Measurements from ENCODE around the gene MAP3K2.

Gene MAP3K2

DNA sequence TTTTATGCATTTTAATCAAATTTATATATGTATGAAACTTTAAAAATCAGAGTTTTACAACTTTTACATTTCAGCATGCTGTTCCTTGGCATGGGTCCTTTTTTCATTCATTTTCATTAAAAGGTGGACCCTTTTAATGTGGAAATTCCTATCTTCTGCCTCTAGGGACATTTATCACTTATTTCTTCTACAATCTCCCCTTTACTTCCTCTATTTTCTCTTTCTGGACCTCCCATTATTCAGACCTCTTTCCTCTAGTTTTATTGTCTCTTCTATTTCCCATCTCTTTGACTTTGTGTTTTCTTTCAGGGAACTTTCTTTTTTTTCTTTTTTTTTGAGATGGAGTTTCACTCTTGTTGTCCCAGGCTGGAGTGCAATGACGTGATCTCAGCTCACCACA is 36.1 kb upstream of the MAP3K2 start:
- no peak overlapping the region for H3K27ac ChIP-seq
- TF ChIP-seq, protein P1, sequence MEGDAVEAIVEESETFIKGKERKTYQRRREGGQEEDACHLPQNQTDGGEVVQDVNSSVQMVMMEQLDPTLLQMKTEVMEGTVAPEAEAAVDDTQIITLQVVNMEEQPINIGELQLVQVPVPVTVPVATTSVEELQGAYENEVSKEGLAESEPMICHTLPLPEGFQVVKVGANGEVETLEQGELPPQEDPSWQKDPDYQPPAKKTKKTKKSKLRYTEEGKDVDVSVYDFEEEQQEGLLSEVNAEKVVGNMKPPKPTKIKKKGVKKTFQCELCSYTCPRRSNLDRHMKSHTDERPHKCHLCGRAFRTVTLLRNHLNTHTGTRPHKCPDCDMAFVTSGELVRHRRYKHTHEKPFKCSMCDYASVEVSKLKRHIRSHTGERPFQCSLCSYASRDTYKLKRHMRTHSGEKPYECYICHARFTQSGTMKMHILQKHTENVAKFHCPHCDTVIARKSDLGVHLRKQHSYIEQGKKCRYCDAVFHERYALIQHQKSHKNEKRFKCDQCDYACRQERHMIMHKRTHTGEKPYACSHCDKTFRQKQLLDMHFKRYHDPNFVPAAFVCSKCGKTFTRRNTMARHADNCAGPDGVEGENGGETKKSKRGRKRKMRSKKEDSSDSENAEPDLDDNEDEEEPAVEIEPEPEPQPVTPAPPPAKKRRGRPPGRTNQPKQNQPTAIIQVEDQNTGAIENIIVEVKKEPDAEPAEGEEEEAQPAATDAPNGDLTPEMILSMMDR (conservative IDR thresholded peaks at IDR 0.05) = no peak
- TF ChIP-seq ZFX (IDR thresholded peaks at IDR 0.05) = no peak

DNA sequence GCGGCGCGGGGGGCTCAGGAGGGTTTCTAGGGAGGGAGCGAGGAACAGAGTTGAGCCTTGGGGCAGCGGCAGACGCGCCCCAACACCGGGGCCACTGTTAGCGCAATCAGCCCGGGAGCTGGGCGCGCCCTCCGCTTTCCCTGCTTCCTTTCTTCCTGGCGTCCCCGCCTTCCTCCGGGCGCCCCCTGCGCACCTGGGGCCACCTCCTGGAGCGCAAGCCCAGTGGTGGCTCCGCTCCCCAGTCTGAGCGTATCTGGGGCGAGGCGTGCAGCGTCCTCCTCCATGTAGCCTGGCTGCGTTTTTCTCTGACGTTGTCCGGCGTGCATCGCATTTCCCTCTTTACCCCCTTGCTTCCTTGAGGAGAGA is 35.7 kb upstream of the MAP3K2 start:
- H3K27ac ChIP-seq = no peak overlapping the region
- no peak for TF ChIP-seq ZFX (IDR thresholded peaks at IDR 0.05)
- TF ChIP-seq, protein P1 (conservative IDR thresholded peaks at IDR 0.05) = no peak

DNA sequence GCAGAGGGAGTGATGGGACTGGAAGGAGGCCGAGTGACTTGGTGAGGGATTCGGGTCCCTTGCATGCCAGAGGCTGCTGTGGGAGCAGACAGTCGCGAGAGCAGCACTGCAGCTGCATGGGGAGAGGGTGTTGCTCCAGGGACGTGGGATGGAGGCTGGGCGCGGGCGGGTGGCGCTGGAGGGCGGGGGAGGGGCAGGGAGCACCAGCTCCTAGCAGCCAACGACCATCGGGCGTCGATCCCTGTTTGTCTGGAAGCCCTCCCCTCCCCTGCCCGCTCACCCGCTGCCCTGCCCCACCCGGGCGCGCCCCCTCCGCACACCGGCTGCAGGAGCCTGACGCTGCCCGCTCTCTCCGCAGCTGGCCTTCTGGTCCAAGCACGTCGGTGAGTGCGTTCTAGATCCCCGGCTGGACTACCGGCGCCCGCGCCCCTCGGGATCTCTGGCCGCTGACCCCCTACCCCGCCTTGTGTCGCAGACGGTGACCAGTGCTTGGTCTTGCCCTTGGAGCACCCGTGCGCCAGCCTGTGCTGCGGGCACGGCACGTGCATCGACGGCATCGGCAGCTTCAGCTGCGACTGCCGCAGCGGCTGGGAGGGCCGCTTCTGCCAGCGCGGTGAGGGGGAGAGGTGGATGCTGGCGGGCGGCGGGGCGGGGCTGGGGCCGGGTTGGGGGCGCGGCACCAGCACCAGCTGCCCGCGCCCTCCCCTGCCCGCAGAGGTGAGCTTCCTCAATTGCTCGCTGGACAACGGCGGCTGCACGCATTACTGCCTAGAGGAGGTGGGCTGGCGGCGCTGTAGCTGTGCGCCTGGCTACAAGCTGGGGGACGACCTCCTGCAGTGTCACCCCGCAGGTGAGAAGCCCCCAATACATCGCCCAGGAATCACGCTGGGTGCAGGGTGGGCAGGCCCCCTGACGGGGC is 35.0 kb upstream of the MAP3K2 start:
- no peak for TF ChIP-seq ZFX (IDR thresholded peaks at IDR 0.05)
- TF ChIP-seq, protein P1 (conservative IDR thresholded peaks at IDR 0.05) = no peak
- H3K27ac ChIP-seq = no peak overlapping the region

DNA sequence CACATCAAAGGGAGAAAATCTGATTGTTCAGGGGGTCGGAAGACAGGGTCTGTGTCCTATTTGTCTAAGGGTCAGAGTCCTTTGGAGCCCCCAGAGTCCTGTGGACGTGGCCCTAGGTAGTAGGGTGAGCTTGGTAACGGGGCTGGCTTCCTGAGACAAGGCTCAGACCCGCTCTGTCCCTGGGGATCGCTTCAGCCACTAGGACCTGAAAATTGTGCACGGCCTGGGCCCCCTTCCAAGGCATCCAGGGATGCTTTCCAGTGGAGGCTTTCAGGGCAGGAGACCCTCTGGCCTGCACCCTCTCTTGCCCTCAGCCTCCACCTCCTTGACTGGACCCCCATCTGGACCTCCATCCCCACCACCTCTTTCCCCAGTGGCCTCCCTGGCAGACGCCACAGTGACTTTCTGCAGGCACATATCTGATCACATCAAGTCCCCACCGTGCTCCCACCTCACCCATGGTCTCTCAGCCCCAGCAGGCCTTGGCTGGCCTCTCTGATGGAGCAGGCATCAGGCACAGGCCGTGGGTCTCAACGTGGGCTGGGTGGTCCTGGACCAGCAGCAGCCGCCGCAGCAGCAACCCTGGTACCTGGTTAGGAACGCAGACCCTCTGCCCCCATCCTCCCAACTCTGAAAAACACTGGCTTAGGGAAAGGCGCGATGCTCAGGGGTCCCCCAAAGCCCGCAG is 34.2 kb upstream of the MAP3K2 start:
- no peak overlapping the region for H3K27ac ChIP-seq
- TF ChIP-seq ZFX (IDR thresholded peaks at IDR 0.05) = no peak
- TF ChIP-seq, protein P1 (conservative IDR thresholded peaks at IDR 0.05) = no peak

DNA sequence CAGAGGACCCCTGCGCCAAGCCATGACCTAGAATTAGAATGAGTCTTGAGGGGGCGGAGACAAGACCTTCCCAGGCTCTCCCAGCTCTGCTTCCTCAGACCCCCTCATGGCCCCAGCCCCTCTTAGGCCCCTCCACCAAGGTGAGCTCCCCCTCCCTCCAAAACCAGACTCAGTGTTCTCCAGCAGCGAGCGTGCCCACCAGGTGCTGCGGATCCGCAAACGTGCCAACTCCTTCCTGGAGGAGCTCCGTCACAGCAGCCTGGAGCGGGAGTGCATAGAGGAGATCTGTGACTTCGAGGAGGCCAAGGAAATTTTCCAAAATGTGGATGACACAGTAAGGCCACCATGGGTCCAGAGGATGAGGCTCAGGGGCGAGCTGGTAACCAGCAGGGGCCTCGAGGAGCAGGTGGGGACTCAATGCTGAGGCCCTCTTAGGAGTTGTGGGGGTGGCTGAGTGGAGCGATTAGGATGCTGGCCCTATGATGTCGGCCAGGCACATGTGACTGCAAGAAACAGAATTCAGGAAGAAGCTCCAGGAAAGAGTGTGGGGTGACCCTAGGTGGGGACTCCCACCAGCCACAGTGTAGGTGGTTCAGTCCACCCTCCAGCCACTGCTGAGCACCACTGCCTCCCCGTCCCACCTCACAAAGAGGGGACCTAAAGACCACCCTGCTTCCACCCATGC is 33.5 kb upstream of the MAP3K2 start:
- no peak for TF ChIP-seq ZFX (IDR thresholded peaks at IDR 0.05)
- TF ChIP-seq, protein P1 (conservative IDR thresholded peaks at IDR 0.05) = no peak
- no peak overlapping the region for H3K27ac ChIP-seq

DNA sequence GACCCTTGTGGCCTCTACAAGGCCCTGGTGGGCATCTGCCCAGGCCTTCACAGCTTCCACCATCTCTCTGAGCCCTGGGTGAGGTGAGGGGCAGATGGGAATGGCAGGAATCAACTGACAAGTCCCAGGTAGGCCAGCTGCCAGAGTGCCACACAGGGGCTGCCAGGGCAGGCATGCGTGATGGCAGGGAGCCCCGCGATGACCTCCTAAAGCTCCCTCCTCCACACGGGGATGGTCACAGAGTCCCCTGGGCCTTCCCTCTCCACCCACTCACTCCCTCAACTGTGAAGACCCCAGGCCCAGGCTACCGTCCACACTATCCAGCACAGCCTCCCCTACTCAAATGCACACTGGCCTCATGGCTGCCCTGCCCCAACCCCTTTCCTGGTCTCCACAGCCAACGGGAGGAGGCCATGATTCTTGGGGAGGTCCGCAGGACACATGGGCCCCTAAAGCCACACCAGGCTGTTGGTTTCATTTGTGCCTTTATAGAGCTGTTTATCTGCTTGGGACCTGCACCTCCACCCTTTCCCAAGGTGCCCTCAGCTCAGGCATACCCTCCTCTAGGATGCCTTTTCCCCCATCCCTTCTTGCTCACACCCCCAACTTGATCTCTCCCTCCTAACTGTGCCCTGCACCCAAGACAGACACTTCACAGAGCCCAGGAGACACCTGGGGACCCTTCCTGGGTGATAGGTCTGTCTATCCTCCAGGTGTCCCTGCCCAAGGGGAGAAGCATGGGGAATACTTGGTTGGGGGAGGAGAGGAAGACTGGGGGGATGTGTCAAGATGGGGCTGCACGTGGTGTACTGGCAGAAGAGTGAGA is 32.5 kb upstream of the MAP3K2 start:
- no peak overlapping the region for H3K27ac ChIP-seq

More for the DNA sequence above, 32.5 kb upstream of the MAP3K2 start:
- no peak for TF ChIP-seq ZFX (IDR thresholded peaks at IDR 0.05)
- TF ChIP-seq, protein P1 (conservative IDR thresholded peaks at IDR 0.05) = no peak
